ENCODE results near the gene CERS1.

The CERS1 gene

GRCh38 chr19:18878858-18879578 is 16.9 kb downstream of the CERS1 start:
- no peak for DNase-seq (ENCODE audit: extremely low read depth, low read depth)
- TF ChIP-seq CTCF (IDR thresholded peaks at IDR 0.05; ENCODE audit: low read depth, low read length, missing control alignments) = no peak
- no peak overlapping the region for H3K4me3 ChIP-seq (replicated peaks; ENCODE audit: low read depth, low read length)

- no peak for DNase-seq (ENCODE audit: extremely low read depth, low read depth)
- no peak overlapping the region for H3K4me3 ChIP-seq (replicated peaks; ENCODE audit: low read depth, low read length)
- TF ChIP-seq CTCF (IDR thresholded peaks at IDR 0.05; ENCODE audit: low read depth, low read length, missing control alignments) = no peak
Measured at GRCh38 chr19:18878058-18878797, 17.7 kb downstream of the CERS1 start.

- no peak overlapping the region for H3K4me3 ChIP-seq (replicated peaks; ENCODE audit: low read depth, low read length)
- TF ChIP-seq CTCF (IDR thresholded peaks at IDR 0.05; ENCODE audit: low read depth, low read length, missing control alignments) = no peak
- no peak for DNase-seq (ENCODE audit: extremely low read depth, low read depth)
Measured at GRCh38 chr19:18876865-18877264, 19.1 kb downstream of the CERS1 start.

GRCh38 chr19:18875726-18876125 is 20.2 kb downstream of the CERS1 start:
- H3K4me3 ChIP-seq (replicated peaks; ENCODE audit: low read depth, low read length) = no peak overlapping the region
- DNase-seq (ENCODE audit: extremely low read depth, low read depth) = peak; percentile 42
- no peak for TF ChIP-seq CTCF (IDR thresholded peaks at IDR 0.05; ENCODE audit: low read depth, low read length, missing control alignments)

GRCh38 chr19:18871543-18871942 is 24.4 kb downstream of the CERS1 start:
- no peak for DNase-seq (ENCODE audit: extremely low read depth, low read depth)
- no peak overlapping the region for H3K4me3 ChIP-seq (replicated peaks; ENCODE audit: low read depth, low read length)
- no peak for TF ChIP-seq CTCF (IDR thresholded peaks at IDR 0.05; ENCODE audit: low read depth, low read length, missing control alignments)

GRCh38 chr19:18870531-18871172 is 25.3 kb downstream of the CERS1 start:
- H3K4me3 ChIP-seq (replicated peaks; ENCODE audit: low read depth, low read length) = no peak overlapping the region
- TF ChIP-seq CTCF (IDR thresholded peaks at IDR 0.05; ENCODE audit: low read depth, low read length, missing control alignments) = no peak

More at GRCh38 chr19:18870531-18871172, 25.3 kb downstream of the CERS1 start:
- DNase-seq (ENCODE audit: extremely low read depth, low read depth) = no peak
